H9 (cell line): Measurements from ENCODE around the gene NRG3. TPM values are rescaled to one million over a fixed set of nuclear protein-coding genes. Genes with fewer than 3 reads are reported as not detected.

Experiments
- DNase-seq: peaks from one replicate; pipeline ENCODE4 v3.0.0-alpha.2; 2017
- H2AFZ ChIP-seq: one replicate; pipeline ENCODE4 v1.6.1; 2013; ENCODE audit warnings: mild to moderate bottlenecking, low read length, control low read depth, moderate library complexity
- H2AK5ac ChIP-seq: 2 replicates; pipeline ENCODE4 v1.6.1; 2013; ENCODE audit warnings: low read length, control low read depth, mixed read lengths; ENCODE audit not compliant: insufficient read length
- H2BK120ac ChIP-seq: one replicate; pipeline ENCODE4 v1.6.1; 2013; ENCODE audit warnings: low read depth, mild to moderate bottlenecking, low read length, control low read depth, inconsistent platforms; ENCODE audit not compliant: poor library complexity, severe bottlenecking
- H2BK12ac ChIP-seq: 2 replicates; pipeline ENCODE4 v1.6.1; 2013; ENCODE audit warnings: low read length, control low read depth, mixed read lengths, low read depth; ENCODE audit not compliant: insufficient read length
- H2BK15ac ChIP-seq: 2 replicates; pipeline ENCODE4 v1.6.1; 2013; ENCODE audit warnings: low read depth, low read length, control low read depth
- H2BK20ac ChIP-seq: one replicate; pipeline ENCODE4 v1.6.1; 2013; ENCODE audit warnings: low read depth, mild to moderate bottlenecking, low read length, control low read depth, inconsistent platforms; ENCODE audit not compliant: poor library complexity, severe bottlenecking
- H2BK5ac ChIP-seq: 2 replicates; pipeline ENCODE4 v1.6.1; 2013; ENCODE audit warnings: low read length, control low read depth, mixed read lengths; ENCODE audit not compliant: insufficient read length
- H3K14ac ChIP-seq: 2 replicates; pipeline ENCODE4 v1.6.1; 2013; ENCODE audit warnings: low read length, control low read depth; ENCODE audit not compliant: insufficient read depth
- H3K18ac ChIP-seq: 2 replicates; pipeline ENCODE4 v1.6.1; 2013; ENCODE audit warnings: low read depth, mild to moderate bottlenecking, mixed read lengths, low read length, control low read depth; ENCODE audit not compliant: insufficient read length
- H3K23ac ChIP-seq: 2 replicates; pipeline ENCODE4 v1.6.1; 2013; ENCODE audit warnings: low read length, control low read depth, mixed read lengths, low read depth; ENCODE audit not compliant: insufficient read length
- H3K23me2 ChIP-seq: 2 replicates; pipeline ENCODE4 v1.6.1; 2013; ENCODE audit warnings: low read depth, mild to moderate bottlenecking, mixed read lengths, low read length, control low read depth; ENCODE audit not compliant: insufficient read length, poor library complexity, severe bottlenecking
- H3K27ac ChIP-seq: 2 replicates; pipeline ENCODE4 v1.5.1; 2013; ENCODE audit warnings: low read length, control low read depth, mixed read lengths, low read depth; ENCODE audit not compliant: insufficient read length
- H3K27me3 ChIP-seq: 2 replicates; pipeline ENCODE4 v1.6.1; 2013; ENCODE audit warnings: low read length, control low read depth, inconsistent platforms; ENCODE audit not compliant: insufficient read depth
- H3K4ac ChIP-seq: 2 replicates; pipeline ENCODE4 v1.6.1; 2013; ENCODE audit warnings: low read depth, mild to moderate bottlenecking, control low read depth, inconsistent platforms, low read length, moderate library complexity
- H3K4me1 ChIP-seq: 2 replicates; pipeline ENCODE4 v1.6.1; 2013; ENCODE audit warnings: low read length, control low read depth, inconsistent platforms; ENCODE audit not compliant: insufficient read depth
- H3K4me2 ChIP-seq: 2 replicates; pipeline ENCODE4 v1.6.1; 2013; ENCODE audit warnings: low read length, control low read depth, mixed read lengths; ENCODE audit not compliant: insufficient read length, insufficient read depth
- H3K56ac ChIP-seq: 2 replicates; pipeline ENCODE4 v1.6.1; 2013; ENCODE audit warnings: low read depth, mild to moderate bottlenecking, mixed read lengths, low read length, control low read depth; ENCODE audit not compliant: insufficient read length
- H3K79me1 ChIP-seq: 2 replicates; pipeline ENCODE4 v1.6.1; 2013; ENCODE audit warnings: low read depth, mild to moderate bottlenecking, moderate library complexity, low read length, control low read depth, inconsistent platforms; ENCODE audit not compliant: insufficient read depth, poor library complexity, severe bottlenecking
- H3K79me2 ChIP-seq: 2 replicates; pipeline ENCODE4 v1.6.1; 2013; ENCODE audit warnings: low read length, control low read depth, inconsistent platforms; ENCODE audit not compliant: insufficient read depth
- H3K9ac ChIP-seq: 2 replicates; pipeline ENCODE4 v1.6.1; 2013; ENCODE audit warnings: low read length, control low read depth, mixed read lengths; ENCODE audit not compliant: insufficient read length; ENCODE audit errors: extremely low read depth
- H3K9me3 ChIP-seq: one replicate; pipeline ENCODE4 v1.6.1; 2013; ENCODE audit warnings: low read depth, low read length, inconsistent platforms; ENCODE audit not compliant: control insufficient read depth
- H3T11ph ChIP-seq: one replicate; pipeline ENCODE4 v1.6.1; 2013; ENCODE audit warnings: mild to moderate bottlenecking, low read length, control low read depth, inconsistent platforms
- H4K20me1 ChIP-seq: one replicate; pipeline ENCODE4 v1.6.1; 2013; ENCODE audit not compliant: control insufficient read depth, insufficient read length, insufficient read depth
- H4K5ac ChIP-seq: 2 replicates; pipeline ENCODE4 v1.6.1; 2013; ENCODE audit warnings: low read depth, mild to moderate bottlenecking, mixed read lengths, low read length, control low read depth; ENCODE audit not compliant: insufficient read length
- H4K8ac ChIP-seq: replicated peaks from 2 replicates; pipeline ENCODE4 v1.6.1; 2013; ENCODE audit warnings: low read length, control low read depth, mixed read lengths, low read depth; ENCODE audit not compliant: insufficient read length
- H4K91ac ChIP-seq: 2 replicates; pipeline ENCODE4 v1.6.1; 2013; ENCODE audit warnings: low read depth, mild to moderate bottlenecking, moderate library complexity, mixed read lengths, low read length, control low read depth; ENCODE audit not compliant: insufficient read length
- H3K27ac Mint-ChIP-seq, 3 experiments: 2 replicates in 2 of 3; 3 replicates in 1 of 3; pipeline ENCODE4 v1.8.0; 2020 to 2021; ENCODE audit warnings: mixed read lengths in 3 of 3, mild to moderate bottlenecking in 1 of 3, moderate library complexity in 1 of 3
- H3K27me3 Mint-ChIP-seq: 2 replicates; pipeline ENCODE4 v1.8.0; 2021; ENCODE audit warnings: low read depth, mild to moderate bottlenecking, moderate library complexity, mixed read lengths
- H3K36me3 Mint-ChIP-seq, 3 experiments: 2 replicates in 2 of 3; 3 replicates in 1 of 3; pipeline ENCODE4 v1.8.0; 2020 to 2021; ENCODE audit warnings: low read depth in 3 of 3, mixed read lengths in 3 of 3; ENCODE audit not compliant: insufficient read depth in 1 of 3
- H3K4me1 Mint-ChIP-seq, 2 experiments: 2 replicates each; pipeline ENCODE4 v1.8.0; 2020; ENCODE audit warnings: mixed read lengths in 2 of 2
- H3K4me3 Mint-ChIP-seq, 2 experiments: 2 replicates in 1 of 2; 3 replicates in 1 of 2; pipeline ENCODE4 v1.8.0; 2020 to 2021; ENCODE audit warnings: mild to moderate bottlenecking in 2 of 2, mixed read lengths in 2 of 2, moderate library complexity in 1 of 2
- H3K9me3 Mint-ChIP-seq, 2 experiments: 2 replicates in 1 of 2; 3 replicates in 1 of 2; pipeline ENCODE4 v1.8.0; 2020; ENCODE audit warnings: mild to moderate bottlenecking in 2 of 2, mixed read lengths in 2 of 2, moderate library complexity in 1 of 2
- CTCF ChIP-seq: fragments of 200-600 bp; sonication (generic); conservative IDR thresholded peaks from 3 replicates; pipeline ENCODE4 v1.8.0; 2021; ENCODE audit warnings: antibody characterized with exemption, mild to moderate bottlenecking
- WGBS: extraction: QIAGEN DNeasy Blood & Tissue Kit; methylation state at CpG from one replicate; pipeline ENCODE4 v1.1.7; 2013; ENCODE audit warnings: missing lambda C conversion rate, low lambda C conversion rate, mixed read lengths; ENCODE audit not compliant: insufficient read length; ENCODE audit errors: extremely low coverage; 5-methylcytosine and 5-hydroxymethylcytosine counted together
- total RNA-seq: library from RNA; stranded (reverse); gene quantifications from 2 replicates; pipeline ENCODE4 v1.2.1, GENCODE V29; 2021

NRG3 gene
- total RNA-seq, 1 experiment from 2014 or later = 1.6 TPM

DNA sequence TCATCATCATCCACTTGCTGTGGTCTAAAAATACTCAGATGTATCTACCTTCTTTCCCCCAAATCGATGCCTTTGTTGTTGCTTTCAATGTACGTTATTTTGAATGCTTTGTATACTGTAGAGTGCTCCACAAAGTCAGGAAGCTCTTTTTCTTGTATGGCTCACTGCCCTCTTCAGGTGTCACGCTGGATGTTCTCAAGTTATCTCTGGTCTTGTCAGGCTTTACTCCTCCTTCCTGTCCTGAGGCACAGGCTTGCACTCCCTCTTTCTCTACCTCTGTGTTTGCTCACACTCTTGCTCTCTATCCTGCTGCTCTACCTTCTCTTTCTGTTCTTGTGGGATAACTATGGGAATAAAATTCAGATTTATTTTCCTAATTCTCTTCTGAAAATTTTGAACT is 381.3 kb downstream of the NRG3 start:
- Histone ChIP-seq H3K4me1 (peaks cover 1% of the 10 kb centered on the region; the same call in 1 of the 2 replicates), H3K23me2 (no peaks in the 10 kb centered on the region)
- no CpG with 5 or more reads among the region's 3 CpGs for WGBS

More for the DNA sequence above, 381.3 kb downstream of the NRG3 start:
- Histone ChIP-seq H3T11ph (no peak overlapping the region), H4K91ac (no peak overlapping the region), H3K79me1 (no peaks in the 10 kb centered on the region), H2BK15ac (no peak overlapping the region), H2AK5ac (no peak overlapping the region), H3K4ac (no peak overlapping the region), H3K4me2 (no peak overlapping the region), H4K5ac (no peak overlapping the region), H2BK5ac (no peak overlapping the region), H2BK120ac (no peak overlapping the region), H3K9ac (no peak overlapping the region), H3K27ac (no peak overlapping the region), H2AFZ (no peak overlapping the region), H3K27me3 (no peaks in the 10 kb centered on the region), H3K18ac (no peak overlapping the region), H2BK12ac (no peak overlapping the region), H3K56ac (no peak overlapping the region), H3K23ac (no peak overlapping the region), H4K20me1 (no peaks in the 10 kb centered on the region), H3K14ac (no peak overlapping the region), H2BK20ac (no peak overlapping the region), H3K9me3 (no peaks in the 10 kb centered on the region), H3K79me2 (no peaks in the 10 kb centered on the region), H4K8ac (no peak overlapping the region)
- no peak for DNase-seq
- H3K36me3 Mint-ChIP-seq = no peaks in the 10 kb centered on the region
- TF ChIP-seq CTCF = no peak
- H3K4me1 Mint-ChIP-seq = peaks cover 9 to 11% of the 10 kb centered on the region in 2 experiments; a peak in 3 of 4 replicates
- no peaks in the 10 kb centered on the region for H3K9me3 Mint-ChIP-seq
- H3K27ac Mint-ChIP-seq = no peak overlapping the region
- H3K4me3 Mint-ChIP-seq = no peak overlapping the region
- peaks cover 2% of the 10 kb centered on the region; the same call in 1 of the 2 replicates for H3K27me3 Mint-ChIP-seq
